NCI-H2107 (cell line): ENCODE measurements around the gene CASP8AP2.
"Not testable (repeated sequence)": the region's sequence is repeated elsewhere in the genome, so short reads cannot be mapped to it uniquely, and the experiment has no call there.

Experiments used
- DNase-seq: peaks from one replicate; lab custom pipeline; 2025; lab: John Stamatoyannopoulos, UW

The CASP8AP2 gene

GRCh38 chr6:89829472-89830169 lies at the start of gene CASP8AP2:
Gene CASP8AP2 (plus strand): TSS chr6:89829880.
- DNase-seq: peak; percentile 98

GRCh38 chr6:89781070-89782034 lies 48.3 kb upstream of the CASP8AP2 start:
- DNase-seq: no peak

DNA sequence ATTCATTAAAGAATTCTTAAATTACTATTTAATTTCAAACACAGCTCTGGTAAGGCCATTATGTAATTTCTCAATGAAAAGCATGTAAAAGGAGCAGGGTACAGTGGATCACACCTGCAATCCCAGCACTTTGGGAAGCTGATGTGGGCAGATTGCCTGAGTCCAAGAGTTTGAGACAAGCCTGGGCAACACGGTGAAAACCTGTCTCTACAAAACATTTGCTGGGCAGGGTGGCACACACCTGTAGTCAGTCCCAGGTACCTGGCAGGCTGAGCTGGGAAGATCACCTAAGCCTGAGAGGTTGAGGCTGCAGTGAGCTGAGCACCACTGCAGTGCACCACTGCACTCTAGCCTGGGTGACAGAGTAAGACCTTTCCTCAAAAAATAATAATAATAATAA lies 47.5 kb upstream of the CASP8AP2 start:
- DNase-seq: no peak

GRCh38 chr6:89783293-89783692 lies 46.4 kb upstream of the CASP8AP2 start:
- not testable (repeated sequence) for DNase-seq

GRCh38 chr6:89784838-89785237 lies 44.8 kb upstream of the CASP8AP2 start:
- no peak for DNase-seq

DNA sequence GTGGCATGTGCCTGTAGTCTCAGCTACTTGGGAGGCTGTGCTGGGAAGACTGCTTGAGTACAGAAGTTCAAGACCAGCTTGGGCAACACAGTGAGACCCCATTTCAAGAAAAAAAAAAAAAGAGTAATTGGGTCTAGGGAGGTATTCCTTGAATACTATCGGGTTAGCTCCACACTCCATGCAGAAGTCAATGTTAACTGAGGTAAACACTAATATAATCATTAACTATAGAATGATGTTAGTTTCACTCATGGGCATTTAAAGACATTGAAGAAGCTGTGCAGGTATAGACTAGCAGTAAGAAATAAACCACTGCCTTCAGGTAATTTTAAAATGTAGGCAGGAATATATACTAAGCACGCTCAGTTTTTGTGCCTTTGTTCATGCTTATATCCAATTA lies 42.7 kb upstream of the CASP8AP2 start:
- DNase-seq: no peak

- DNase-seq: no peak
Observed at GRCh38 chr6:89787660-89788328, 41.9 kb upstream of the CASP8AP2 start.

- no peak for DNase-seq
Observed at GRCh38 chr6:89789980-89790379, 39.7 kb upstream of the CASP8AP2 start.

DNA sequence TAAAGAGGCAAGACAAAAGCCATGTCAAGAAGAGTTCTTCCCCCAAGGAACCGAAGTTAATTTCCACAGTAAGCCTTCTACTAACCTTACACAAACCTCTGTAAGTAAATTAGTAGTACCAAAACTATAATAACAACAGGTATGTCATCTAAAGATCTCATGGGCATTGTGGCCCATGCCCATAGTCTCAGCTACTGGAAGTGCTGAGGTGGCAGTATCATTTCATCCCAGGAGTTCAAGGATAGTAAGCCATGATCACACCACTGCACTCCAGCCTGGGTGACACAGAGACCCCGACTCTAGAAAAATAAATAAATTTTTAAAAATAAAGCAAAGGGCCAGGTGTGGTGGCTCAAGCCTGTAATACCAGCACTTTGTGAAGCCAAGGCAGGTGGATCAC lies 39.3 kb upstream of the CASP8AP2 start:
- DNase-seq: no peak

GRCh38 chr6:89792881-89793280 lies 36.8 kb upstream of the CASP8AP2 start:
- DNase-seq: peak; percentile 37

GRCh38 chr6:89793586-89793985 lies 36.1 kb upstream of the CASP8AP2 start:
- no peak for DNase-seq

DNA sequence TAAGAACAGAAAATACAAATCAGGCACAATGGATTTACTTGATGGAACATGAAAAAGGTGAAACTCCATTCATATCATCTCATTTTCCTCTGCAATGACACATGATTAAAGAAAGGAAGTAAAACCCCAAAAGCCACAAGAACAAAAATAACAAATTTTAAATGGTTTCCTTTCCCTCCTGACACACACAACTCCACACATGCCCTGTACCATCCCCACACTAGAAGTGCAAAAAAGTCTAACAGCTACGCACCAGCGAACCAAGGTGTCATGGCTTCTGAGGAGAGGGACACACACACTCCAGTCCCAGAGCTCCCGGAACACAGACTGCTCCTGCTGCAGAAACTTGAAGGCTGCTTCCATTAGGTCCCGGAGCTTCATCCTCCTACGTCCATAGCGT lies 35.4 kb upstream of the CASP8AP2 start:
- no peak for DNase-seq

DNA sequence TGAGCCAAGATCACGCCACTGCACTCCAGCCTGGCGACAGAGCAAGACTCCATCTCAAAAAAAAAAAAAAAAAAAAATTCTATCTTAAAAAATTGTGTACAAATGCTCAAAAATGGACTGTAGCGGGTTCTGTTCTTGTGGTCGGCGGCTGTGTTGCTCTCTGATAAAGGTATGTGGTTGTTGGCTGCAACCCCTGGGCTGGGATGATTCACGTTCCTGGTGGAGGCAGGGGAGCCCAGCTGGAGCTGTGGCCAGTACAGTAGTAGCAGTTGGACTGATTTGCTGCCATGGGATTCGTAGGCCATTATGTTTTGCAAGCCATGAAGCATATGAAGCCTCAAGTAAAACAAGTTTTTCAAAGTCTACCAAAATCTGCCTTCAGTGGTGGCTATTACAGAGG lies 32.4 kb upstream of the CASP8AP2 start:
- no peak for DNase-seq

DNA sequence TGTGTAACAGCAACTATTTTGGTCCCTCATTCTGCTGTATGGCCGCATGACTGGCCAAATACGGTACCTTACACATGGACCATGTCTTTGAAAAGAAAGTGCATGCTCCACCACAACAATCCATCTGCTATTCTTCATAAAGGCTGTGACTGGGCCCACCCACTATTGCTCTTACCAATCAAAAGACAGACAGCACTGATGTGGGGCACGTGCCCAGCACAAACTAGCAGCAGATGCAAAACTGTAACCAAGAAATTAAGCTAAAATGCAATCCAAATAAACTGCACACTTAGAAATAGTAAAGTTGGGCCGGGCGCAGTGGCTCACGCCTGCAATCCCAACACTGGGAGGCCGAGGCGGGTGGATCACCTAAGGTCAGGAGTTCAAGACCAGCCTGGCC lies 30.6 kb upstream of the CASP8AP2 start:
- no peak for DNase-seq

GRCh38 chr6:89799756-89800155 lies 29.9 kb upstream of the CASP8AP2 start:
- no peak for DNase-seq

DNA sequence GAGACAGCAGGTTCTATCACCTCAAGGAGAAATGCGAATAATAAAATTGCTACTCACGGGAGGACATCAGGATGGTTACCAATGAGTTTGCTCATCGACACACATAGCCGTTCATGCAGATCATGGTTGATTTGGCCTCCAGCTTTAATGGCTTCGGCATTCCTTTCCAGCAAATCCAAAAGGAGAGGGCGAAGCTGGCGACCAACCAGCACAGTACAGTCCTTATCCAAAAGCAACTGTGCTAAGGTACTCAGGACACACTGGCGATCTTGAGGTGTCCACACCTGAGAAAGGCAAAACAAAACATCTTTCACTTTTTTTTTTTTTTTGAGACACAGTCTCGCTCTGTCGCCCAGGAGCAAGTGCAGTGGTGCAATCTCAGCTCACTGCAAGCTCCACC lies 26.4 kb upstream of the CASP8AP2 start:
- DNase-seq: no peak

GRCh38 chr6:89805814-89806371 lies 23.8 kb upstream of the CASP8AP2 start:
- no peak for DNase-seq

GRCh38 chr6:89807581-89807980 lies 22.1 kb upstream of the CASP8AP2 start:
- DNase-seq: no peak

- DNase-seq: not testable (repeated sequence)
Observed at GRCh38 chr6:89813422-89813821, 16.3 kb upstream of the CASP8AP2 start.

DNA sequence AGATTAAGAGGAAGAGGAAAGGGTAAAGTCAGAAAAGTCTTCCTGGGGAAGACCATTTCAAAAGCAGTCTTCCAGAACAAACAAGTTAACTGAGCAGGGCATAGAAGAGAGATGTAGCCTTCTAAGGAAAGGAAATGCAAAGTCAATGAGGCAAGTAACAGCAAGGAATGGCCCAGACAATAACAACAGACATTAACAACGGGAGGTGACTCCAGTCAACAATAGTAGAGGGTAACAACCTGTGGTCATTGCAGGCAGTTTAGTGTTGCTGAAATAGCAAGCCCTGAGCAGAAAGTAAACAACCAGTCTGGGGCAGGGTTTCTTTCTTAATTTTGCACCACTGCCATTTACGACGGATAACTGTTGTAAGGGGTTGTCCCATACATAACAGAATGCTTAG lies 12.2 kb upstream of the CASP8AP2 start:
- no peak for DNase-seq

DNA sequence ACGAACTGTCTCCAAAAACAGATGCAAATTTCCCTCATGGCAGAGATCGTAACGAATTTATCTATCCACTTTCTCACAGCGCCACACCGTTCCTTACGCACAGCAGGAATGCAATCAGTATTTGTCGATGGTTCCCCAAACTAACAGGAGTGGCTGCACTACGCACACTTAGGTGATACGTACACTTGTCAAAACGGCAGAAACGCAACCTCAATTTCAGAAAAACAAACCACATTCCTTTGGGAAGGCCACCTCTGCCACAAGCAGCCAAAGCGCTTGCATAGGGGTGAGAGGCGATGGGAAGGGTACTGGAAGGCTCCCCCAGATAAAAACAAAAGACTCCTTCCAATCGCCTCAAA lies 10.7 kb upstream of the CASP8AP2 start:
- no peak for DNase-seq

DNA sequence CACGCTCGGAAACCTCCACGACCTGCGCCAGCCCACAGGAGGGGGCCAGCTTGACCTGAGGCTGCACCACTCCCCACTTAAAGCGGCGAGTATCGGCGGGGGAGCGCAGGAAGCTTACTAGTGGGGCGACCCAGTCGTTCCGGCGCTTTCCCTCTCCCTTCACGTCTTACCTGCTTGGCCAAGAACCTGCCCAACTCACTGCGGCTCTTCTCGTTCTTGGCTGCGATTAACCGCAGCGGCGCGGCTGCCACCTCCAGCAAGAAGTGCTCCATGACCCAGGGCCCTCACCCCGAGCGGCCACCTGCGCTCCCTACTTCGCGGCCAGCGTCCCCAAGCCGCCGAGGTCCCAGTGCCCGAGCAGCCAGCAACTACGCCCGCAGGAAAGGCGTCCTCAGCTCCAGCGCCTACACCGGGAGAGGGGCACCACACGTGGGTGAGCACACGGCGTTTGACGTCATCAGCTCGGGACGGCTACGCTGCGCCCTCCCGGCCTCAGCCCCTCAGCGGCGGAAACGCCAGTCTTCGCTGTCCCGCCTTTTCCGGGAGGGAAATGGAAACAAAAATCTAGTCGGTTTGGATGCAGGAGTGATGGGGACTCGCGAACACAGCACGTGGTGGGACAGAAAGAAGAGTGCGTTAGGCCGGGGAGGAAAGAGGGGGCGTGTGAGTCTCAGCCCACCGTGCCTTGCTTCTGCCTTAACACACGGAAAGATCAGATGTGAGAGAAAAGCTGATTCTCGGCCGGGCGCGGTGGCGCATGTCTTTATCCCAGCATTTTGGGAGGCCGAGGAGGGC lies 10.1 kb upstream of the CASP8AP2 start, which contains the start of gene MDN1:
MDN1 (minus strand) TSS at position 459 of the 795 bp plus-strand sequence; CDS start at position 272, 187 bp downstream.
- peak; percentile 81 for DNase-seq
